ENCODE measurements around the gene SEC11C. TPM values are rescaled to one million over a fixed set of nuclear protein-coding genes. Genes with fewer than 3 reads are reported as not detected.

SEC11C gene
- total and polyA plus RNA-seq, 2 donors from 2014 or later = 90.0 to 106 TPM

DNA sequence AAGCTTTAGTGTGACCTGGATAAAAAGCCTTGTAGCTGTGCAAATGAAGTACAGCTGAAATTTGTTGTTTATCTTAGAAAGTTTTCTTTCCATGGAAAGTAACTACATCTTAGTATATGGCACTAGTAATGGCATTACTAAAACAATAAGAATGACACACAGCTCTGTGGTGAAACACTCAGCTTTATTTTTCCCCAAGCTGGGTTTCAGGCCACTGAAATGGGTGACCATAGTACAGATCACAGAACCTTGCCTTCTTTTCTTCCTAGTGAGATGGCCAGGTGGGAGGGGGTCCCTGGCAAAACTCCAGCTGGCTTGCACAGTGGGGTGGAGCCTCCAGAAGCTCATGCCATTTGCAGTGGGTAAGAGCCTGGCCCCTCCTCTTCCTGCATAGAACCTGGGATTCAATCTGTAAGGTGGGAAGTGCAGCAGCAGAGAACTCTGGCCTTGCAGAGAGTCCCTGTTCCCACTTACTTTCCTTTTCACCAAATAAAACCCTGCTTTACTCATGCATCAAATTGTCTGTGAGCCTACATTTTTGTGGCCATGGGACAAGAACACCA lies 62.7 kb downstream of the SEC11C start:
- intact Hi-C loops (cut with DNase I) = no loop called here

GRCh38 chr18:59207506-59207905 lies 67.8 kb downstream of the SEC11C start:
- TF ChIP-seq, protein P1, sequence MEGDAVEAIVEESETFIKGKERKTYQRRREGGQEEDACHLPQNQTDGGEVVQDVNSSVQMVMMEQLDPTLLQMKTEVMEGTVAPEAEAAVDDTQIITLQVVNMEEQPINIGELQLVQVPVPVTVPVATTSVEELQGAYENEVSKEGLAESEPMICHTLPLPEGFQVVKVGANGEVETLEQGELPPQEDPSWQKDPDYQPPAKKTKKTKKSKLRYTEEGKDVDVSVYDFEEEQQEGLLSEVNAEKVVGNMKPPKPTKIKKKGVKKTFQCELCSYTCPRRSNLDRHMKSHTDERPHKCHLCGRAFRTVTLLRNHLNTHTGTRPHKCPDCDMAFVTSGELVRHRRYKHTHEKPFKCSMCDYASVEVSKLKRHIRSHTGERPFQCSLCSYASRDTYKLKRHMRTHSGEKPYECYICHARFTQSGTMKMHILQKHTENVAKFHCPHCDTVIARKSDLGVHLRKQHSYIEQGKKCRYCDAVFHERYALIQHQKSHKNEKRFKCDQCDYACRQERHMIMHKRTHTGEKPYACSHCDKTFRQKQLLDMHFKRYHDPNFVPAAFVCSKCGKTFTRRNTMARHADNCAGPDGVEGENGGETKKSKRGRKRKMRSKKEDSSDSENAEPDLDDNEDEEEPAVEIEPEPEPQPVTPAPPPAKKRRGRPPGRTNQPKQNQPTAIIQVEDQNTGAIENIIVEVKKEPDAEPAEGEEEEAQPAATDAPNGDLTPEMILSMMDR (IDR thresholded peaks at IDR 0.05; ENCODE audit: borderline replicate concordance, extremely low read depth, insufficient read depth) = no peak
- H3K9me3 ChIP-seq (ENCODE audit: control insufficient read depth in 2 of 3, insufficient read depth in 1 of 3, low read length in 3 of 3) = no peaks in the 10 kb centered on the region
- H3K27ac ChIP-seq (ENCODE audit: low read depth in 2 of 2, low read length in 2 of 2) = no peak overlapping the region
- DNase-seq (no peak), FAIRE-seq (no peak)
- no peaks in the 10 kb centered on the region for H3K4me1 ChIP-seq (ENCODE audit: control insufficient read depth in 2 of 3, insufficient read depth in 2 of 3, low read depth in 1 of 3, low read length in 3 of 3)
- no peak overlapping the region for H3K9ac ChIP-seq (ENCODE audit: low read length in 3 of 3)
- no peak overlapping the region for H3K4me3 ChIP-seq (ENCODE audit: low read length in 3 of 3)
- no peaks in the 10 kb centered on the region for H3K27me3 ChIP-seq (ENCODE audit: control insufficient read depth, insufficient read depth, low read length)
- no peaks in the 10 kb centered on the region for H3K36me3 ChIP-seq (ENCODE audit: control insufficient read depth in 2 of 3, insufficient read depth in 3 of 3, low read length in 3 of 3)
- intact Hi-C loops (cut with DNase I) = no loop called here

More for the DNA sequence above, 62.7 kb downstream of the SEC11C start:
- H3K9ac ChIP-seq (ENCODE audit: low read length in 3 of 3) = no peak overlapping the region
- DNase-seq (no peak), FAIRE-seq (no peak)
- H3K27ac ChIP-seq (ENCODE audit: low read depth in 2 of 2, low read length in 2 of 2) = no peak overlapping the region
- no peaks in the 10 kb centered on the region for H3K36me3 ChIP-seq (ENCODE audit: control insufficient read depth in 2 of 3, insufficient read depth in 3 of 3, low read length in 3 of 3)
- no peak overlapping the region for H3K4me3 ChIP-seq (ENCODE audit: low read length in 3 of 3)
- no peaks in the 10 kb centered on the region for H3K27me3 ChIP-seq (ENCODE audit: control insufficient read depth, insufficient read depth, low read length)
- H3K9me3 ChIP-seq (ENCODE audit: control insufficient read depth in 2 of 3, insufficient read depth in 1 of 3, low read length in 3 of 3) = no peaks in the 10 kb centered on the region
- no peaks in the 10 kb centered on the region for H3K4me1 ChIP-seq (ENCODE audit: control insufficient read depth in 2 of 3, insufficient read depth in 2 of 3, low read depth in 1 of 3, low read length in 3 of 3)
- TF ChIP-seq, protein P1 (IDR thresholded peaks at IDR 0.05; ENCODE audit: borderline replicate concordance, extremely low read depth, insufficient read depth) = no peak

Other genes with a start within 250 kb of the SEC11C start
- gene GRP, start 80.3 kb downstream of the SEC11C start, total RNA-seq = not detected
- gene GRP, start 80.3 kb downstream of the SEC11C start, polyA plus RNA-seq (ENCODE audit: insufficient read depth, low read depth, low replicate concordance) = not detected
- not detected for gene RAX, start 133.6 kb downstream of the SEC11C start, total RNA-seq
- gene RAX, start 133.6 kb downstream of the SEC11C start, polyA plus RNA-seq (ENCODE audit: insufficient read depth, low read depth, low replicate concordance) = not detected
- gene CPLX4, start 178.8 kb downstream of the SEC11C start, total RNA-seq = not detected
- gene CPLX4, start 178.8 kb downstream of the SEC11C start, polyA plus RNA-seq (ENCODE audit: insufficient read depth, low read depth, low replicate concordance) = not detected
- gene LMAN1, start 219.4 kb downstream of the SEC11C start, total RNA-seq = 78.8 TPM
- gene LMAN1, start 219.4 kb downstream of the SEC11C start, polyA plus RNA-seq (ENCODE audit: insufficient read depth, low read depth, low replicate concordance) = 31.6 TPM